Measurements from ENCODE around the gene LYG1.
A peak's percentile ranks its signal among the peaks of the same experiment; 100 is the strongest.
"Not testable (repeated sequence)": the region's sequence is repeated elsewhere in the genome, so short reads cannot be mapped to it uniquely, and the experiment has no call there.

Gene LYG1

GRCh38 chr2:99278793-99279291 lies 22.2 kb downstream of the LYG1 start:
- Histone ChIP-seq H3K36me3 (ENCODE audit: control insufficient read depth in 2 of 2, insufficient read depth in 1 of 2, low read length in 2 of 2) (no peaks in the 10 kb centered on the region), H3K27ac (ENCODE audit: extremely low read depth, low read depth, low read length) (no peak overlapping the region), H3K9me3 (ENCODE audit: control insufficient read depth, insufficient read depth, low read depth, low read length) (no peaks in the 10 kb centered on the region), H3K4me1 (ENCODE audit: control insufficient read depth, insufficient read depth, low read length) (no peaks in the 10 kb centered on the region), H3K4me3 (ENCODE audit: low read depth, low read length) (no peak overlapping the region)
- ChIA-PET POLR2A (interaction anchor here (0.6 kb wide), 1 partner anchor 140 kb away, joined by 3 read pairs; no protein-coding TSS in a partner anchor), CTCF (interaction anchor here (0.6 kb wide), 1 partner anchor 84 kb away, joined by 3 read pairs; no protein-coding TSS in a partner anchor)
- TF ChIP-seq REST (tag by site-specific recombination; IDR thresholded peaks at IDR 0.05) (no peak), YY2 (tag by site-specific recombination; IDR thresholded peaks at IDR 0.05) (no peak), GLI4 (tag by site-specific recombination; IDR thresholded peaks at IDR 0.05) (no peak), OVOL3 (tag by site-specific recombination; IDR thresholded peaks at IDR 0.05) (0 out of 2 replicates have a peak, but pooled peaks have one; percentile 20), ZNF398 (tag by site-specific recombination; IDR thresholded peaks at IDR 0.05) (no peak), PRDM1 (tag by site-specific recombination; IDR thresholded peaks at IDR 0.05) (no peak), PRDM10 (tag by site-specific recombination; IDR thresholded peaks at IDR 0.05) (peak; percentile 38)

GRCh38 chr2:99278195-99278765 lies 22.7 kb downstream of the LYG1 start:
- POLR2A ChIA-PET, result interaction anchor here (0.6 kb wide), 1 partner anchor 140 kb away, joined by 3 read pairs; no protein-coding TSS in a partner anchor
- CTCF ChIA-PET, result interaction anchor here (0.6 kb wide), 1 partner anchor 83 kb away, joined by 3 read pairs; no protein-coding TSS in a partner anchor
- not testable (repeated sequence) for H3K27ac ChIP-seq (ENCODE audit: extremely low read depth, low read depth, low read length); H3K9me3 ChIP-seq (ENCODE audit: control insufficient read depth, insufficient read depth, low read depth, low read length); H3K36me3 ChIP-seq (ENCODE audit: control insufficient read depth in 2 of 2, insufficient read depth in 1 of 2, low read length in 2 of 2); H3K4me1 ChIP-seq (ENCODE audit: control insufficient read depth, insufficient read depth, low read length); H3K4me3 ChIP-seq (ENCODE audit: low read depth, low read length)

GRCh38 chr2:99275882-99276281 lies 25.1 kb downstream of the LYG1 start:
- no peaks in the 10 kb centered on the region for H3K4me1 ChIP-seq (ENCODE audit: control insufficient read depth, insufficient read depth, low read length)
- no peaks in the 10 kb centered on the region for H3K36me3 ChIP-seq (ENCODE audit: control insufficient read depth in 2 of 2, insufficient read depth in 1 of 2, low read length in 2 of 2)
- CTCF ChIA-PET, result no interaction called here
- no peak overlapping the region for H3K27ac ChIP-seq (ENCODE audit: extremely low read depth, low read depth, low read length)
- TF ChIP-seq ZNF121 (tag by site-specific recombination; IDR thresholded peaks at IDR 0.05), result no peak
- TF ChIP-seq SCRT1 (tag by site-specific recombination; IDR thresholded peaks at IDR 0.05; ENCODE audit: borderline replicate concordance), result no peak
- no peak for TF ChIP-seq SP7 (tag by site-specific recombination; IDR thresholded peaks at IDR 0.05)
- no peak for TF ChIP-seq ZNF692 (tag by site-specific recombination; IDR thresholded peaks at IDR 0.05)
- TF ChIP-seq ZNF184 (tag by site-specific recombination; IDR thresholded peaks at IDR 0.05), result no peak
- no peak for TF ChIP-seq ZIC2 (tag by site-specific recombination; IDR thresholded peaks at IDR 0.05)
- TF ChIP-seq ZNF350 (tag by site-specific recombination; IDR thresholded peaks at IDR 0.05), result no peak
- no peak for TF ChIP-seq ZNF830 (tag by site-specific recombination; IDR thresholded peaks at IDR 0.05; ENCODE audit: low read depth)
- H3K4me3 ChIP-seq (ENCODE audit: low read depth, low read length), result no peak overlapping the region
- POLR2A ChIA-PET, result no interaction called here
- H3K9me3 ChIP-seq (ENCODE audit: control insufficient read depth, insufficient read depth, low read depth, low read length), result no peaks in the 10 kb centered on the region

Data from HEK293 (cell line).